Measurements from ENCODE around the gene PRKN.

- TF ChIP-seq CTCF (conservative IDR thresholded peaks at IDR 0.05 in 1 of 2, IDR thresholded peaks at IDR 0.05 in 1 of 2; ENCODE audit: low read depth in 1 of 2, low read length in 2 of 2): no peak
- no peak for TF ChIP-seq EZH2 (IDR thresholded peaks at IDR 0.05; ENCODE audit: low read length, missing control alignments)
These were observed 980.1 kb downstream of the PRKN start for GRCh38 chr6:161747506-161747905.

Data from fibroblast of lung (primary cell).